Peyer's patch (tissue), 4 donors: ENCODE data around the gene ZNF408. TPM values are rescaled to one million over a fixed set of nuclear protein-coding genes. Genes with fewer than 3 reads are reported as not detected.

Experiments
- DNase-seq, 3 donors: peaks; one replicate each; pipeline ENCODE4 v3.0.0-alpha.2; 2017 to 2019
- H3K27ac ChIP-seq, 4 donors: fragments of 200-600 bp; sonication (generic); one replicate each; pipeline ENCODE4 v1.5.1; 2016 to 2019
- H3K27me3 ChIP-seq, 2 donors: fragments of 200-600 bp; sonication (generic); one replicate each; pipeline ENCODE4 v1.5.1; 2019
- H3K36me3 ChIP-seq, 3 donors: fragments of 200-600 bp; sonication (generic); one replicate each; pipeline ENCODE4 v1.5.1; 2016 to 2019
- H3K4me1 ChIP-seq, 4 donors: fragments of 200-600 bp; sonication (generic); one replicate each; pipeline ENCODE4 v1.5.1; 2016 to 2019
- H3K4me3 ChIP-seq, 4 donors: fragments of 200-600 bp; sonication (generic); 1 replicate in 3 of 4; 2 replicates in 1 of 4; pipeline ENCODE4 v1.5.1; 2016 to 2019; ENCODE audit warnings: mild to moderate bottlenecking in 1 of 4
- H3K9me3 ChIP-seq, 4 donors: fragments of 200-600 bp; sonication (generic); one replicate each; pipeline ENCODE4 v1.5.1; 2016 to 2019; ENCODE audit warnings: mild to moderate bottlenecking in 1 of 4
- POLR2A ChIP-seq, 2 donors: fragments of 450-650 bp; IDR thresholded peaks; one replicate each; pipeline ENCODE4 v1.5.1; 2017; ENCODE audit warnings: antibody characterized with exemption in 2 of 2, mild to moderate bottlenecking in 2 of 2, moderate library complexity in 2 of 2
- total RNA-seq, 4 donors: library from RNA; depleted of rRNA; stranded (reverse); fragments of >200 nt; gene quantifications; one replicate each; pipeline ENCODE4 v1.1.0, GENCODE V29; 2016
- TF ChIP-seq, protein P1 (sequence below), 6 experiments: fragments of 450-650 bp in 4 of 6; fragments of 200-600 bp in 2 of 6; sonication (generic) in 1 of 6; IDR thresholded peaks; one replicate each; pipeline ENCODE4 v1.5.1; 2017 to 2019; ENCODE audit warnings: antibody characterized with exemption in 6 of 6, mild to moderate bottlenecking in 3 of 6, moderate library complexity in 1 of 6

ZNF408 gene
- total RNA-seq, 4 donors from 2014 or later: 6.3 to 20.0 (median 8.4) TPM

DNA sequence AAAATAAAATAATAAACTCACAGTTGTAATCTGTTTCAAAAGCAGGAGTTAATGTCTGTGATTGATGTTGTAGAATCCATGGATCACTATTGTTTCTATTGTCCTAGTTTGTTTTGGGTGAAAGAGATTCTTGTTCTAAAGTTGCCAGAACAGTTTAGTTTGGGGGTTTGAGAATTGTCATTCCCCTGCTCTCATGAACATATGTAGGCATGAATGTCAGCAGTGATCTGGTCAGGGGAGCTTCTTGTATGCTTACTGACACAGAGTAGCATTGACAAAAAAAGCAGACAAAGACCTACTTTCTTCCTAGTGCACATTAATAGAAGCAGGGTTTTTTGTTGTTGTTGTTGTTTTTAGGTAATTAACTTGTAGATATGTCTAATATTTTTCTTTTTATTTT, 39.0 kb upstream of the ZNF408 start:
- no peaks in the 10 kb centered on the region for H3K27me3 ChIP-seq
- no peak for DNase-seq
- H3K9me3 ChIP-seq: no peaks in the 10 kb centered on the region
- H3K4me3 ChIP-seq: no peak overlapping the region
- TF ChIP-seq, protein P1, sequence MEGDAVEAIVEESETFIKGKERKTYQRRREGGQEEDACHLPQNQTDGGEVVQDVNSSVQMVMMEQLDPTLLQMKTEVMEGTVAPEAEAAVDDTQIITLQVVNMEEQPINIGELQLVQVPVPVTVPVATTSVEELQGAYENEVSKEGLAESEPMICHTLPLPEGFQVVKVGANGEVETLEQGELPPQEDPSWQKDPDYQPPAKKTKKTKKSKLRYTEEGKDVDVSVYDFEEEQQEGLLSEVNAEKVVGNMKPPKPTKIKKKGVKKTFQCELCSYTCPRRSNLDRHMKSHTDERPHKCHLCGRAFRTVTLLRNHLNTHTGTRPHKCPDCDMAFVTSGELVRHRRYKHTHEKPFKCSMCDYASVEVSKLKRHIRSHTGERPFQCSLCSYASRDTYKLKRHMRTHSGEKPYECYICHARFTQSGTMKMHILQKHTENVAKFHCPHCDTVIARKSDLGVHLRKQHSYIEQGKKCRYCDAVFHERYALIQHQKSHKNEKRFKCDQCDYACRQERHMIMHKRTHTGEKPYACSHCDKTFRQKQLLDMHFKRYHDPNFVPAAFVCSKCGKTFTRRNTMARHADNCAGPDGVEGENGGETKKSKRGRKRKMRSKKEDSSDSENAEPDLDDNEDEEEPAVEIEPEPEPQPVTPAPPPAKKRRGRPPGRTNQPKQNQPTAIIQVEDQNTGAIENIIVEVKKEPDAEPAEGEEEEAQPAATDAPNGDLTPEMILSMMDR (IDR thresholded peaks at IDR 0.05): no peak
- TF ChIP-seq POLR2A (IDR thresholded peaks at IDR 0.05): no peak
- H3K27ac ChIP-seq: no peak overlapping the region
- no peaks in the 10 kb centered on the region for H3K4me1 ChIP-seq
- H3K36me3 ChIP-seq: peaks cover 0 to 86% (median 0%) of the 10 kb centered on the region in 3 donors

- Histone ChIP-seq H3K4me1 (no peaks in the 10 kb centered on the region), H3K4me3 (no peak overlapping the region), H3K27ac (no peak overlapping the region), H3K36me3 (peaks cover 0 to 86% (median 0%) of the 10 kb centered on the region in 3 donors), H3K9me3 (no peaks in the 10 kb centered on the region), H3K27me3 (no peaks in the 10 kb centered on the region)
- DNase-seq: no peak
- TF ChIP-seq POLR2A (IDR thresholded peaks at IDR 0.05): no peak
- TF ChIP-seq, protein P1 (IDR thresholded peaks at IDR 0.05): no peak
Measured at GRCh38 chr11:46662366-46662765, 38.5 kb upstream of the ZNF408 start.

DNA sequence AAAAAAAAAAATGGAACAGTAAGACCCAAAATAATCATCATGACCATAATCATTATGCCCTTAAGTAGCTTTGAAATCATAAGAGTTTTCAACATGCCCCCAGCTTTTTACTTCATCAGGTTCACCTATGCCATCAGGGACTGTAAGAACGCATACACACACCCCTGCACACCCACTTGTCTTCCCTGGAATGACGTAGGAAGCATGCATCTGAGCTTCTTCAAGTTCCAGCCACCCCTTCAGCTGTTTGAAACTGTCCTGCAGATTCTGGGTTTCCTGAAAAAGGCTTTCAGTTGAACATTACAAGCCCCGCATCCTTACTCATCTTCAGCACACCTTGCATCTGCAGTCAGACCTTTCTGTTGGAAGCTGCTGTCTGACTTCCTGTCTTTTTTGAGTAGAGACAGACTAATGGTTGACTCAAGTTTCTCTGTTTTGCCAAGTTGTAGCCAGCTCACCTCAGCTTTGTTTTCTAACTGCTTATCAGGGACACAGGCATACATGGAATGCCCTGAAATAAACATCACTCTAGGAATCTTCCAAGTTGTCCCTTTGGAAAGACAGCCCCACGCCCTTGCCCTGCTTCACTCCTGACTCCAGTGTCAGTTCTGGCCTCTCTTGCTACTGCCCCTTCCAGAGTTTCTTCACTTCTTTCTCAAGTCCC, 37.4 kb upstream of the ZNF408 start:
- H3K4me3 ChIP-seq: no peak overlapping the region
- no peak for TF ChIP-seq POLR2A (IDR thresholded peaks at IDR 0.05)
- TF ChIP-seq, protein P1 (IDR thresholded peaks at IDR 0.05): no peak
- H3K4me1 ChIP-seq: no peaks in the 10 kb centered on the region
- H3K27ac ChIP-seq: no peak overlapping the region
- H3K27me3 ChIP-seq: no peaks in the 10 kb centered on the region
- peaks cover 0 to 85% (median 0%) of the 10 kb centered on the region in 3 donors for H3K36me3 ChIP-seq
- H3K9me3 ChIP-seq: no peaks in the 10 kb centered on the region
- DNase-seq: peak in 1 of 3 donors; percentile 5

DNA sequence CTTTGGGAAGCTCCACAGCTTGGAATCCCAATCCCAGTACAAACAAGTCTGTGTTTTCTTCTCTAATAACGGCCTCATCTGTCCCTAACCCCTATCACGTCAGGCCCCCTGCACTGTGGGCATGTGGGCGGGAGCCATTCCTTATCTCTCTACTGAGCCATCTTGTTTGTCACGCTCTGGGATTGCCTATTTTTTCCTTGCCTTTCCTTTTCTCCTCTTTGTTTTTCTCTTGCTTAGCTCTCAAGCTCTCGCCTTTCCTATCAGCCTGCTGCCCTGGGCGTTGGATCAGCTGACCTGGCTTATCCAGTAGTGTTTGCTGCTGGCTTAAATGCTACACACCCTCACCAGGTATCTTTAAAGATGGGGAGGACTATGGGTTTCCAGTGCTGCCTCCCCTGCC, 36.2 kb upstream of the ZNF408 start:
- peaks cover 0 to 85% (median 0%) of the 10 kb centered on the region in 3 donors for H3K36me3 ChIP-seq

GRCh38 chr11:46665356-46665755, 35.5 kb upstream of the ZNF408 start:
- Histone ChIP-seq H3K4me3 (no peak overlapping the region), H3K36me3 (peaks cover 0 to 87% (median 0%) of the 10 kb centered on the region in 3 donors), H3K4me1 (no peaks in the 10 kb centered on the region), H3K9me3 (no peaks in the 10 kb centered on the region), H3K27me3 (no peaks in the 10 kb centered on the region), H3K27ac (peak overlapping the region in 1 of 4 donors; percentile 13)
- TF ChIP-seq, protein P1 (IDR thresholded peaks at IDR 0.05): no peak
- TF ChIP-seq POLR2A (IDR thresholded peaks at IDR 0.05): no peak
- no peak for DNase-seq

More for the DNA sequence above, 36.2 kb upstream of the ZNF408 start:
- Histone ChIP-seq H3K27me3 (no peaks in the 10 kb centered on the region), H3K9me3 (no peaks in the 10 kb centered on the region), H3K27ac (peak overlapping the region in 1 of 4 donors; percentile 13), H3K4me3 (no peak overlapping the region), H3K4me1 (no peaks in the 10 kb centered on the region)
- DNase-seq: no peak
- TF ChIP-seq, protein P1 (IDR thresholded peaks at IDR 0.05): no peak
- no peak for TF ChIP-seq POLR2A (IDR thresholded peaks at IDR 0.05)
